ENCODE results near the gene MED26.

The MED26 gene

DNA sequence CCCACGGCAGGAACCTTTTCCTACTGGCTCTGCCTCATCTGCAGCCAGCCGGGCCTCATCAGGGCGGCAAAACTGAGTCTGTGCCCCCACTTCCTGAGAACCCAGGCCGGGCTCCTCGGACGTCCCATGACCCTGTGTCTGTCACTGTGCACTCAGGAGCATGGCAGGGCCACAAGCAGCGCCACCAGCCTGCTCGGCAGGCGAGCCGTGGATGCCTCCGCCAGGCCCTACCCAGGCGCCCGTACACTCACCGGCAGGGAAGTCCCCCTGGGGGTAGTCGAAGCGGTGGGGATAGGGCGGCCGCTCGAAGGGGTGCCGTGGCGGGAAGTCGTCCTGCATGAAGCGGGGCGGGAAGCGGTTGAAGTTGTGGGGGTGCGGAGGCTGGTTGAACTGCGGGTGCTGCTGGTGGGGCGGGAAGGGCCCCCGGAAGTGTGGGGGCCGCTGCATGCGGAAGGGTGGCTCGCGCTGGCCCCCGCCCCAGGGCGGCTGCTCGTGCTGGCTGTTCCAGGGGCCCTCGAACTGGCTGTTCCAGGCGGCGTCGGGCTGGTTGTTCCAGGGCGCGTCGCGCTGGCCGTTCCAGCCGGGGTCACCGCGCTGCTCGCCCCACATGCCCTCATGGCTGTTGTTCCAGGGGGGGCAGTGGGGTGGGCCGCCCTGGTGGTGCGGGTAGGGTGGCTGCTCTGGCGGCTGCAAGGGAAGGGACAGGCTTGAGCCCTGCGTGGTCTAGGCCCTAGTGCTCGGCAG is 102.8 kb downstream of the MED26 start:
- H3K9ac ChIP-seq (ENCODE audit: low read depth, low read length), result no peak overlapping the region
- peaks cover 95% of the 10 kb centered on the region for H3K36me3 ChIP-seq (ENCODE audit: insufficient read depth, low read depth, low read length)
- no peaks in the 10 kb centered on the region for H3K4me1 ChIP-seq (ENCODE audit: insufficient read depth, low read length)
- no peak overlapping the region for H3K27ac ChIP-seq (ENCODE audit: low read length)
- no peaks in the 10 kb centered on the region for H3K27me3 ChIP-seq (ENCODE audit: insufficient read depth, low read length)
- no peaks in the 10 kb centered on the region for H3K9me3 ChIP-seq (ENCODE audit: insufficient read depth, low read depth, low read length)
- no peak overlapping the region for H3K4me3 ChIP-seq (ENCODE audit: low read length)
